Neutrophil (primary cell): ENCODE data around the gene TRIOBP.

Experiments
- H3K27ac ChIP-seq: fragments of 200-600 bp; sonication (generic); 2 replicates; pipeline ENCODE4 v1.5.1; 2016; ENCODE audit warnings: mild to moderate bottlenecking, moderate library complexity
- H3K27me3 ChIP-seq: fragments of 200-600 bp; sonication (generic); 2 replicates; pipeline ENCODE4 v1.6.0; 2016; ENCODE audit warnings: mild to moderate bottlenecking
- H3K36me3 ChIP-seq: fragments of 200-600 bp; sonication (generic); 2 replicates; pipeline ENCODE4 v1.5.1; 2017
- H3K4me1 ChIP-seq, 2 experiments: fragments of 200-600 bp in 1 of 2; sonication (generic) in 1 of 2; 1 replicate in 1 of 2; 2 replicates in 1 of 2; pipeline versions ENCODE4 v1.5.1 to v1.6.1; 2013 to 2016; ENCODE audit warnings: low read depth in 1 of 2, low read length in 1 of 2, mild to moderate bottlenecking in 1 of 2, moderate library complexity in 1 of 2; ENCODE audit not compliant: control insufficient read depth in 1 of 2, insufficient read depth in 1 of 2
- H3K4me3 ChIP-seq, 2 experiments: fragments of 200-600 bp in 1 of 2; sonication (generic) in 1 of 2; 1 replicate in 1 of 2; 2 replicates in 1 of 2; pipeline ENCODE4 v1.5.1; 2013 to 2016; ENCODE audit warnings: low read depth in 1 of 2, low read length in 1 of 2, mild to moderate bottlenecking in 1 of 2, moderate library complexity in 1 of 2
- H3K9me3 ChIP-seq: fragments of 200-600 bp; sonication (generic); 2 replicates; pipeline ENCODE4 v1.5.1; 2016
- CTCF ChIP-seq: fragments of 200-600 bp; sonication (generic); IDR thresholded peaks from 2 replicates; pipeline ENCODE4 v1.5.1; 2016; ENCODE audit warnings: antibody characterized with exemption

Gene TRIOBP

GRCh38 chr22:37819105-37819433 is 122.2 kb downstream of the TRIOBP start:
- Histone ChIP-seq H3K4me3 (peak overlapping the region in 1 of 2 experiments; percentile 59), H3K27ac (no peak overlapping the region), H3K36me3 (no peaks in the 10 kb centered on the region), H3K27me3 (peaks cover 59% of the 10 kb centered on the region), H3K9me3 (no peaks in the 10 kb centered on the region), H3K4me1 (peaks cover 17 to 18% of the 10 kb centered on the region in 2 experiments)
- TF ChIP-seq CTCF: no peak

- Histone ChIP-seq H3K36me3 (no peaks in the 10 kb centered on the region), H3K27ac (no peak overlapping the region), H3K9me3 (no peaks in the 10 kb centered on the region), H3K4me3 (no peak overlapping the region), H3K27me3 (peaks cover 71% of the 10 kb centered on the region), H3K4me1 (peaks cover 25 to 27% of the 10 kb centered on the region in 2 experiments)
- no peak for TF ChIP-seq CTCF
Measured at GRCh38 chr22:37820350-37820749, 123.5 kb downstream of the TRIOBP start.

GRCh38 chr22:37822079-37822833 is 125.4 kb downstream of the TRIOBP start:
- H3K4me3 ChIP-seq: no peak overlapping the region
- no peak for TF ChIP-seq CTCF

GRCh38 chr22:37823134-37823985 is 126.5 kb downstream of the TRIOBP start, which contains the start of gene GALR3:
Gene GALR3, plus strand, starts transcription at chr22:37823382. Its CDS starts 25 bp downstream, at chr22:37823407.
- Histone ChIP-seq H3K27ac (no peak within 1 kb of the TSS), H3K27me3 (peaks cover 66% of the 10 kb centered on the region), H3K4me1 (peaks cover 16 to 20% of the 10 kb centered on the region in 2 experiments), H3K36me3 (no peaks in the 10 kb centered on the region), H3K4me3 (no peak within 1 kb of the TSS), H3K9me3 (no peaks in the 10 kb centered on the region)
- no peak for TF ChIP-seq CTCF

More at GRCh38 chr22:37822079-37822833, 125.4 kb downstream of the TRIOBP start:
- Histone ChIP-seq H3K27ac (no peak overlapping the region), H3K9me3 (no peaks in the 10 kb centered on the region), H3K27me3 (peaks cover 75% of the 10 kb centered on the region), H3K36me3 (no peaks in the 10 kb centered on the region), H3K4me1 (peaks cover 25 to 29% of the 10 kb centered on the region in 2 experiments)

- no peaks in the 10 kb centered on the region for H3K9me3 ChIP-seq
- H3K36me3 ChIP-seq: peaks cover 9% of the 10 kb centered on the region
- peak overlapping the region in 1 of 2 experiments; percentile 43 for H3K4me3 ChIP-seq
- TF ChIP-seq CTCF: no peak
- H3K27me3 ChIP-seq: peaks cover 50% of the 10 kb centered on the region
- H3K27ac ChIP-seq: no peak overlapping the region
- H3K4me1 ChIP-seq: peaks cover 8 to 12% of the 10 kb centered on the region in 2 experiments
Measured at GRCh38 chr22:37824674-37825641, 128.1 kb downstream of the TRIOBP start.
